Stimulated activated CD4-positive, alpha-beta T cell treated with anti-CD3 and anti-CD28 coated beads, TNF-alpha, amount 100 ng/mL, for 4 hours (primary cell): Measurements from ENCODE around the gene HOXC13.

ENCODE experiments used
- DNase-seq, 3 experiments: peaks; one replicate each; pipeline ENCODE4 v3.0.0-alpha.2; 2020; ENCODE audit warnings: low read depth in 3 of 3

Gene HOXC13

GRCh38 chr12:53955036-53955775 lies 16.6 kb downstream of the HOXC13 start:
- no peak for DNase-seq

GRCh38 chr12:53955776-53956250 lies 17.2 kb downstream of the HOXC13 start:
- no peak for DNase-seq

GRCh38 chr12:53956251-53956887 lies 17.7 kb downstream of the HOXC13 start:
- no peak for DNase-seq

- DNase-seq: no peak
These were observed 18.4 kb downstream of the HOXC13 start for GRCh38 chr12:53956914-53957536.

- DNase-seq: no peak
These were observed 19.5 kb downstream of the HOXC13 start for GRCh38 chr12:53958128-53958527.

GRCh38 chr12:53959314-53959713 lies 20.7 kb downstream of the HOXC13 start:
- DNase-seq: no peak

GRCh38 chr12:53960187-53961024 lies 21.8 kb downstream of the HOXC13 start:
- DNase-seq: no peak

- no peak for DNase-seq
These were observed 22.6 kb downstream of the HOXC13 start for GRCh38 chr12:53961025-53961761.

- no peak for DNase-seq
These were observed 24.4 kb downstream of the HOXC13 start for GRCh38 chr12:53963005-53963404.

- no peak for DNase-seq
These were observed 25.0 kb downstream of the HOXC13 start for GRCh38 chr12:53963434-53964314.

- no peak for DNase-seq
These were observed 25.7 kb downstream of the HOXC13 start for GRCh38 chr12:53964315-53964713.

GRCh38 chr12:53965281-53966084 lies 26.9 kb downstream of the HOXC13 start:
- DNase-seq: no peak

- no peak for DNase-seq
These were observed 27.4 kb downstream of the HOXC13 start for GRCh38 chr12:53966085-53966384.

GRCh38 chr12:53966385-53967133 lies 27.9 kb downstream of the HOXC13 start:
- no peak for DNase-seq

- no peak for DNase-seq
These were observed 28.8 kb downstream of the HOXC13 start for GRCh38 chr12:53967421-53967925.

GRCh38 chr12:53968214-53969127 lies 29.8 kb downstream of the HOXC13 start:
- DNase-seq: no peak

GRCh38 chr12:53969588-53970259 lies 31.1 kb downstream of the HOXC13 start:
- DNase-seq: no peak
